NOMO-1 treated with DMSO at 0.1 percent for 48 hours (cell line): ENCODE data around the gene DPH7.
"Not testable (repeated sequence)": the region's sequence is repeated elsewhere in the genome, so short reads cannot be mapped to it uniquely, and the experiment has no call there.

Experiments used
- DNase-seq: peaks from one replicate; lab custom pipeline; 2025; ENCODE audit not compliant: unreplicated experiment; lab: John Stamatoyannopoulos, UW

Gene DPH7

DNA sequence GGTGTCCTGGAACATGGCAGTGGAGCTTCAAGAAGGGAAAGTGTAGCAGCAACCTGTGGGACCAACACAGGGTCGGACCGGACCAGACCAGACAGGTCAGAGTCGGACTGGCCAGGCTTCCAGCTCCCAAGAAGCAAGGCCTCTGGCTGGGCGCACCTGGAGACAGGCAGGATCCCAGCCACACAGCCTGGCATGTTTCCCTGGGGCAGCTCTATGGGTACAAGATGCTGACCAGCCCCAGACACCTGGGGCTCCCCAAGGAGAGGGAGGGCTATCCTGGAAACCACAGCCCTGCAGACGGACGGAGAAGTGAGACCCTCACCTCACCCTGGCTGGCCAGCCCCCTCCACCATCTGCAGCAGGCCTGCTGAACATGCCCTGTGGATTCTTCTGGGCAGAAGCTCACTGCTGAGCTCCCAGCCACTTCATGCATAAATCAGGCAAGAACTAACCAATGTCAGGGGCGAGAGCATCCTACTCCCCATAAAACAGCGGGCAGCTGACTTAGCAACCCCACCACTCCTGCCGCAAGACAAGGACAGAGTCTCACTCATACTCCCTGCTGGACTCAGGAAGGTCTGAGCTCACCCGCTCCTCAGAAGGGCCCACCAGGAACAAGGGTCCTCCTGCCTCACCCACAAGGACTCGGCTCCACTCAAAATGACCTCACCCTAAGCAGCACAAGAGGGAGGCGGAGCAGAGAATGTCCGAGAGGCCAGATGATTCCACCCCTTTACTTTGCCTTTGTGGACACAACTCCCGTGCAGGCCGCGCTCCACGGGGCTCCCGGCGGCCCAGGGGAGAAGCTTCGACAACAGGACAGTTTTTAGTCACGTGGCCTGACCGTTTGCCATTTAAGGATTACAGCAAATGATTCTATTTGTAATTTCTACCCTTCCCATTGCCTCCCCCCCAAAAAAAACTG is 2.9 kb upstream of the DPH7 start:
- no peak for DNase-seq

DNA sequence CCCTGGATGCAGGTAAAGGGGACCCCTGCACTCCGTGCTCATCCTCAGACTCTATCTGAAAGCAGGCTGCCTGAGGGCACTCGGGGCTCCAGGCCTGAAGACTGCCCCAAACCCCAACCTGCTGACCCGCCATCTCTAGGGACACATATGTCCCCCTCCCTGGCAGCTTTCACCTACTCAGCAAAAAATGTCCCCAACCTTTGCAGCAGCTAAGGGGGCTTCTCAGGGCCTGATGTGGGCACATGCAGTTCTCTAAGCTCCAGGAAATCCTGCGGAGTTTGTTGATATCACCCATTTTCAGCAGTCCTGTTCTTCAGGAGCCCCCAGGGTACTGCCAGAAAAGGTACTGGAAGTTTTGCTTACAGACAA is 2.2 kb upstream of the DPH7 start:
- DNase-seq, result no peak

DNA sequence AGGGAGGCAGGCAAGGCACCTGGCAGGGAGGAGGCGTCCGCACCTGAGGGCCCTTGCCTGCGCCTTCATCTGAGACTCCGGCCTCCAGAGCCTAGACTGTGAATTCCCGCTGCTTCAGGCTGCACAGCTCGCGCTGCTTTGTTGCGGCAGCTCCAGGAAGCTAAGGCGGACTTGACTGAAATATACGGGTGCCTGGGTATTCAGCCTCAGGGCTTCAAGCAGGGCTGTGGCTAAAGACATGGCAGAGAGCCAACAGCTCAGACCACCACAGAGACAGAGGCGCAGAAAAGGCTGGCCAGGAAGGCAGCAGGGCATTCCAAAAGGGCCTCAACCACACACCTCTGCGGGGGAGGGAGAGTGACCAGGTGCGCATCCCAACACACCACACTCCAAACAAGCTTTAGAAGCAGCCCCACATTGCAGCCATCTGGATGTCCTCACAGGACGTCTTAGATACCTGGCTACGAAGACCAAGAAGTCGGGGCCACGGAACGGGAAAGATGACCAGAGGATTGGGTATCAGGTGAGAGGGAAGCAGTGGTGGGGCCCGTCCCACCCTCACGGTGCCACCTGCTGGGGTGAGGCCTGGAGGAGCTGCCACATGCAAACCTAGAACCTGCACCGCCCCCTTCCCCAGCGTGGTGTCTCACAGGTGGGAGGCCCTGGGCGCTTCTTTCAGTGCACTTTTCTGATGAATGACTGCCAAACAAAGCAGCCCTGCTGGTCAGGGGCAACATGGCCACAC is 1.7 kb upstream of the DPH7 start:
- no peak for DNase-seq

DNA sequence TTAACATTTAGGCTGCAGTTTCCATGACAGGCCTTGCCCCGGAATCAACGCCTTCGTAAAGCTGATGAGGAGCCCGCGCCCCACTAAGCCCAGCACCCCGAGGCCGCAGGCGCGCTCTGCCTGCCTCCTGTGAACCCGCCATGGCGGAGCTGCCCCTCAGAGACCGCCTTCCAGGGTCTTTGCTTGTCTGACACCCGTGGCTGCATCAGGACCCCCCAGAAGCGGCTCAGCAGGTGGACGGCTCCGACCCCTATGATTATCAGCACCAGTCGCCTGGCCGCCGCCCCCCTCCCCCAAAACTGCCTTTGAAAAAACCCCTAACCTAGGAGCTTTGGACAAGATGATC is 507 bp upstream of the DPH7 start:
- DNase-seq, result no peak

DNA sequence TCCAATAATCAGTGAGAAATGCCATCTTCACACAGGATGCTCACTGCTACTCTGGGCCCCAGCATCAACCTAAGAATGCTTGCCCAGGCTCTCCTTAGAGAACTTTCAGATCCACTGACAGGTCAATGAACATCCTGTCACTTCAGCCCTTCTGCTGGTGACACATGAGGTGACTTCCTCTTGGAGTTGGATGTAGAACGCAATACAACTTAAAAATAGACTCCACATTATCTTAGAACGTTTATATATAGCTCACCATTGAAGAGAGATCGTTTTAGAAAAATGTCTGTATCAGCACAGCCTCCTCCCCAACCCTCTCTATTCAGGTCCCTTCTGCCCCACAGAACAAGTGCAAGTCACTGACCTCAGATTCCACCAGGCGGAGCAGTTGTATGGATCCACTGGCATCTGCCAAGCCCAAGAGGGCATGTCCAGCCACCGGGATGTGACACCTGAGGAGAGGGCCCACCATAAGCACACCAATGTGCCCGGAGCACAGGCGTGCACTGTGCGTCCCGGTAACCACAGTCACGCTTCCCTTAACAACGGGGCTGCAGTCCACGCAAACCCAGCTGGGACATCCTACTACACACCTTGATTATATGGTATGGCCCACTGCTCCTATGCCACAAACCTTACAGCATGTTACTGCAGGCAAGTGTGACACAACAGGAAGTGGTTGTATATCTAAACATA is 2.9 kb downstream of the DPH7 start:
- peak; percentile 70 for DNase-seq

DNA sequence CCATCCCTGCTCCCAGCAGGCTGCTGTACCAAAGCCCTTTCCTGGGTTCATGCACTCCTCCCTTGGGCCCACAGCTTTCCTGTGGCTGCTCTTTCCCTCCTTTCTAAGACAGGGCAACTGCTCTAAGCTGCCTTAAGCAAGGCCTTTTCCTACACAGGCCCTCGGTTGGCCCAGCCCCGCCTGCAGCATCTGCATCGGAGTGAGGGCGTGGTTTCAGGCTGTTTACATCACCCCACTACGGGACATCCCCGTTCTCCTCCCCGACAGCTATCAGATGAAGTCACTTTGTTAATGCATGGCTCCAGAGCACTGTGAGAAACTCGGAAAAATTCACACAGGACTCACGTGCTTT is 3.4 kb downstream of the DPH7 start:
- peak; percentile 45 for DNase-seq

DNA sequence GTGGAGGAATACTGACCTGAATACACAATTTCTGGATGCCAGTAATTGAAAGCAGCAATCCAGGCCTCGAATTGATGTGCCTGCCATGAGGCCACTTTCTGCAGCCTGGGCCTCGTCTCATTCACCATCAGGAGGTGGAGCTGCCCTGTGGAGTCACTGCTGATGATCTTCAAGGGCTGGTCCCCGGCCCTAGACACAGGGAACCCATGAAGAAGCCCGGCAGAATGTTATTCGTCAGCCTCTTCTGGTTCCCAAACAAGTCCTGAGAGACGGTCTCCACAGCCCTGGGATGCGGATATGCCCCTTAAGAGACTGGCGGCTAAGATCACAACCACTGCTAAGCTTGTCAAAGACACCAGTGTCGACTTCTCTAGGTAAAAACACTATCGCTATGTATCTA is 4.5 kb downstream of the DPH7 start:
- DNase-seq, result no peak

DNA sequence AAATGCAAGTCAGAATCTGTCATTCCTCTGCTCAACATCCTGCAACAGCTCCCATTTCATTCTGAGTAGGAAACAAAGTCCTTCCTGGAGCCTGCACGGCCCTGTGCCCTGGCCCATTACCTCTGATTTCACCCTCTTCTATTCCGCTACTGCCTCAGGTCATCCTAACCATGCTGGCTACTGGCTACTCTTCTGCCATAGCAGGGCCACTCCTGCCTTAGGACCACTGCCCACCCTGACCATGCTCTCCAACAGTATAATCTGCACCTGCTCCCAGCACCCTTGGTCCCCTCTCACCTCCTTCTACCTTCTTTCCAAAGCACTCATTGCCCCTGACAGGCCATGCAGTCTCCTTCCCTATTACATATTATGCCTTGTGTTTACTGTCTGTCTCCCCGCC is 8.2 kb downstream of the DPH7 start:
- no peak for DNase-seq

DNA sequence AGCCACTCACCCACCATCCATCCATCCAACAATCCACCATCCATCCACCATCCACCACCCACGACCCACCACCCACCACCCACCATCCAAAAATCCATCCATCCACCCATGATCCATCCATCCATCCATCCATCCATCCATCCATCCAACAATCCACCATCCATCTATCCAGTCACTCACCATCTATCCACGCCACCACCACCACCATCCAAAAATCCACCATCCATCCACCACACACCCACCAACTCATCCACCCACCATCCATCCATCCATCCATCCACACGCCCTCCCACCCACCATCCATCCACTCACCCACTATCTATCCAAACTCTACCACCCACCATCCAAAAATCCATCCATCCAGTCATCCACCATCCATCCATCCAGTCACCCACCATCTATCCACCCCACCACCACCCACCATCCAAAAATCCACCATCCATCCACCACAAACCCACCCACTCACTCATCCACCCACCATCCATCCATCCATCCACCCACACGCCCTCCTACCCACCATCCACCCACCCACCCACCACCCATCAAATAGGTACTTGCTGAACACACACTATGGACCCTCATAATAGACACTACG is 9.0 kb downstream of the DPH7 start:
- DNase-seq, result no peak

DNA sequence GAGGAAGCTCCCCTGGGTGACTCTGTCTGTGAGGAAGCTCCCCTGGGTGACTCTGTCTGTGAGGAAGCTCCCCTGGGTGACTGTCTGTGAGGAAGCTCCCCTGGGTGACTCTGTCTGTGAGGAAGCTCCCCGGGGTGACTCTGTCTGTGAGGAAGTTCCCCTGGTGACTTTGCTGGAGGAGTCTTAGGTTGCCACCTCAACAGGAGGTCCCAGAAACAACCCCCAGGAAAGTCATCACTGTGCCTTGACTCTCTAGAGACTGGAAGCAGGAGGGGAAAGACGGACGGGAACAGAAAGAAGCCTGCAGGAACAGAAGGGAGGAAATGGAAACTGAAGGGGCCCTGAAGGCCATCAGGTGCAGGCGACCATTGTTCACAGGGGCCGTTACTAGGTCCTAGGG is 10.3 kb downstream of the DPH7 start:
- DNase-seq, result not testable (repeated sequence)

DNA sequence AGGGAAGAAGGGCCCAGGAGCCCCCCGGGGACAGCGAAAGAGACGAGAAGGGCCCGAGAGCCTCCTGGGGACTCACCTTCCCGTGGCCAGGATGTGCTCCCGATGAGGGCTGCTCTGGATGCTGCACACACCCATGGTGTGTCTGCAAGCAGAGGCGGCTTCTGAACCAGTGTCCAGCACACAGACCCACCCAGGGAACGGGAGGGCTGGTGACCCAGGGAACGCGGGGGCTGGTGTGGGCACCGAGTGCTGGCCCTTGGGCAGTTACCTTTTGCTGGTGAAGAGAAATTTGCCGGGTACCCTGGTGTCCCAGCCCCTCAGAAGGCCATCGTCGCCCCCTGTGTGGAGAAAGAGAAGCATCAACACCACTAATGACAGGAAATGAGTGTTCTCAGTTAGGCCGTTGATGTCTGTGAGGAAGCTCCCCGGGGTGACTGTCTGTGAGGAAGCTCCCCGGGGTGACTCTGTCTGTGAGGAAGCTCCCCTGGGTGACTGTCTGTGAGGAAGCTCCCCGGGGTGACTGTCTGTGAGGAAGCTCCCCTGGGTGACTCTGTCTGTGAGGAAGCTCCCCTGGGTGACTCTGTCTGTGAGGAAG is 13.8 kb downstream of the DPH7 start:
- DNase-seq, result peak; percentile 12

DNA sequence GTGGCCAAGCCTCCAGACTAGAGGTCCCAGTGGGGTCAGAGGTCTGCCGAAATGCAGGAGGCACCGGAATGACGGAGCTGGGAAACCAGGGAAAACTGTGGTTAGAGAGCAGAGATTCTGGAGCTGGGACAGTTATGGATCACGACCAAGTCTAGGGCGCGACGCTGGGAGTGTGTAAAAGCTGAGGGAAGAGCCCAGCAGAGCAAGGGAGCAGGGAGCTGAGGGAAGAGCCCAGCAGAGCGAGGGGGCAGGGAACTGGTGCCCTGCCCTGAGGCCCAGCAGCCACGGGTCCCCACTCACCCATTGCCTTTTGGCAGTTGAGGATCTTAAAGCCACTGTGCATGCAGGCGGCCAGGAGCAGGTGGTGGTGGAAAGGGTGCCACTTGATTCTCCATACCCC is 14.6 kb downstream of the DPH7 start:
- DNase-seq, result no peak

DNA sequence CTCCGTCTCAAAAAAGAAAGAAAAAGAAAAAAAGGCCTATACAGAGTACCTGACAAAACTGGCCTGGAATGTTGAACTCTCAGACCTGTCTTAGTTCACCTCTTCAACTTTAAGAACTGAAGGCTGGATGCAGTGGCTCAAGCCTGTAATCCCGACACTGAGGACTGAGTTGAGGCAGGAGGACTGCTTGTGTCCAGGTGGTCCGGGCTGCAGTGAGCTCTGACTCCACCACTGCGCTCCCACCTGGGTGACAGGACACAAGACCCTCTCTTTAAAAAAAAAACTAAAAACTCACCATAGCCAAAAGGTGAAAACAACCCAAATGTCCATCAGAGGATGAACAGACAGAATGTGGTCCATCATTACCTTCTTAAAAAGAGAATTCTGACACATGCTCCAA is 20.6 kb downstream of the DPH7 start:
- no peak for DNase-seq

DNA sequence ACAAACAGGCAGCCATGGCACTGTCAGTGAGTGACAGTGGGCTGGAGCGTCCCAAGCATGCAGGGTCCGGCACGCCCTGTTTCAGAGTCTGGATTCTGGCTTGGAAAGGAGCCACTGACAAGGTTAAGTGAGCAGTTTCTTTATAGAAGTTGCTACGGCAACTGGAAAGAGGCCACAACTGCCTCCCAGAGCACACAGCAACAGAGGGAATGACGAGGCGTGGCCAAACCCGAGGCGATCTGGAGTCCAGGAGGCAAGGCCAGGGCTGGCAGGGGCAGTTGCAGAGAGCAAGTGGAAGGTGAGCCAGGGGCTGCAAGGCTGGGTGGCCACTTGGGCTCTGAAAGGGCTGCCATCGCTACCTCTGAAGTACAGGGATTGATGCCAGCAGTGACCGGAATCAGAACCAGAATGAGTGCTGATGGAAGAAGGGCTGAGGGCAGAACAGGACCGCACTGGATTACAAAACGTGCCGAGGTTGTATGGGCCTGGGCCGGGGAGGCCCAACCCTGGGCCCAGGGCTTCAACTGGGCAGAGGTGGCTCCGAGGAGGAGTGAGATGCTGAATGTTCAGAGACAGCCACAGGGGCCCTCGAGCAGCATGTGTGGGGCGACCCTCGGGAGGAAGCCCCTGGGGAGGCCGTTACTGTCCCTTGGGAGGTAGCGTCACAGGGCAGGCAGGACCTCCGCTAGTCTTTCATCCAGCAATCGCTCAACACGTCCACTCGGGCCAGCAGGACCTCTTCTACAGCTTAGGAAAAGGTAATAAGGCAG is 22.5 kb downstream of the DPH7 start:
- DNase-seq, result no peak

DNA sequence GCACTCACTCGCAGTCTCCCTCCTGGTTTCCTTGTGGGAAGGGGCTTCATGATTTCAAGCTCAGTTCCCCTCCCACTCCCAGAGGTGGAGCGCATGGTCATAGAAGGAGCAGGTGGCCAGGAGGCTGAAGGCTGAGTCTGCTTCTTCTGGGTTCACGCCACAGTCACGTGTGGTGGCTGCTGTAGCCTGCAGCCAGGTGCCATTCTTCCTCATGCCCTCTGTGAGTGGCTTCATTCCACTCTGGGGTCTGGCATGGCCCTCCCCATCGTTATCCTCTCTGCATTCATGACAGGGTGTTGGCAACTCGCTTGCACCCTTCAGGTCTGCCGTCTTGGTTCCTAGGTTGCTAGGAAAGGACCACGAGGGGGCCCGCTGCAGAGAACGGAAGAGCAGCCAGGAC is 23.5 kb downstream of the DPH7 start:
- DNase-seq, result no peak

DNA sequence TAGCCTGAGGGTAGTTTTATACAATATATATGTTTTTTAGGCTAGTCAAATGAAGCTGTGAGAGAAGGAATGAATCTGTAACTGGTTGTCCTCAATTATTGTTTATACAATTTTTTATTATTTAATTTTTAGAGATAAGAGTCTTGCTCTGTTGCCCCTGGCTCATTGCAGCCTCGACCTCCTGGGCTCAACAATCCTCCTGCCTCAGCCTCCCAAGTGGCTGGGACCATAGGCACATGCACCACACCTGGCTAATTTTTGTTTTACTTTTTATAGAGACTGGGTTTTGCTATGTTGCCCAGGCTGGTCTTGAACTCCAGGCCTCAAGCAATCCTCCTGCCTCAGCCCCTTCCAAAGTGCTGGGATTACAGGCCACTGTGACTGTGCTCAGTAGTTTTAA is 24.4 kb downstream of the DPH7 start:
- DNase-seq, result no peak

DNA sequence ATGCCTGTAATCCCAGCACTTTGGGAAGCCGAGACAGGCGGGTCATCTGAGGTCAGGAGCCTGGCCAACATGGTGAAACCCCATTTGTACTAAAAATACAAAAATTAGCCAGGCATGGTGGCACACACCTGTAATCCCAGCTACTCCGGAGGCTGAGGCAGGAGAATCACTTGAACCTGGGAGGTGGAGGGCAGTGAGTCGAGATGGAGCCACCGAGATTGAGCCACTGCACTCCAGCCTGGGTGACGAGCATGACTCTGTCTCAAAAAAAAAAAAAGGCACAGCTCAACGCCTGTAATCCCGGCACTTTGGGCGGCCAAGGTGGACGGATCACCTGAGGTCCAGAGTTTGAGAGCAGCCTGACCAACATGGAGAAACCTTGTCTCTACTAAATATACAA is 25.1 kb downstream of the DPH7 start:
- not testable (repeated sequence) for DNase-seq

DNA sequence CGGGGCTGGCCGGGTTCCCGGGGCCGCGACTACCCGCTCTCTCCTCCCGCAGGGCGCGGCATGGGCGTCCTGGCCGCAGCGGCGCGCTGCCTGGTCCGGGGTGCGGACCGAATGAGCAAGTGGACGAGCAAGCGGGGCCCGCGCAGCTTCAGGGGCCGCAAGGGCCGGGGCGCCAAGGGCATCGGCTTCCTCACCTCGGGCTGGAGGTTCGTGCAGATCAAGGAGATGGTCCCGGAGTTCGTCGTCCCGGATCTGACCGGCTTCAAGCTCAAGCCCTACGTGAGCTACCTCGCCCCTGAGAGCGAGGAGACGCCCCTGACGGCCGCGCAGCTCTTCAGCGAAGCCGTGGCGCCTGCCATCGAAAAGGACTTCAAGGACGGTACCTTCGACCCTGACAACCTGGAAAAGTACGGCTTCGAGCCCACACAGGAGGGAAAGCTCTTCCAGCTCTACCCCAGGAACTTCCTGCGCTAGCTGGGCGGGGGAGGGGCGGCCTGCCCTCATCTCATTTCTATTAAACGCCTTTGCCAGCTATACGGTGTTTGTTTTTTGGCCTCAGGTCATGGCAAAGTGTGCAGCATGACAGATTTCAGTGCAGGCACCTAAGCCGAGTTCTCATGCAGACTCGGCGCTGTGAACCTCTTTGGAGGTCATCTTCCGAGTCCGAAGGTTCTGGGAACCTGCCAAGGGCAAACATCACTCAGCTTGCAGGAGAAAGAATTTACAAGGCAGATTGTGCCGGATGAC is 26.5 kb downstream of the DPH7 start:
- peak; percentile 35 for DNase-seq

DNA sequence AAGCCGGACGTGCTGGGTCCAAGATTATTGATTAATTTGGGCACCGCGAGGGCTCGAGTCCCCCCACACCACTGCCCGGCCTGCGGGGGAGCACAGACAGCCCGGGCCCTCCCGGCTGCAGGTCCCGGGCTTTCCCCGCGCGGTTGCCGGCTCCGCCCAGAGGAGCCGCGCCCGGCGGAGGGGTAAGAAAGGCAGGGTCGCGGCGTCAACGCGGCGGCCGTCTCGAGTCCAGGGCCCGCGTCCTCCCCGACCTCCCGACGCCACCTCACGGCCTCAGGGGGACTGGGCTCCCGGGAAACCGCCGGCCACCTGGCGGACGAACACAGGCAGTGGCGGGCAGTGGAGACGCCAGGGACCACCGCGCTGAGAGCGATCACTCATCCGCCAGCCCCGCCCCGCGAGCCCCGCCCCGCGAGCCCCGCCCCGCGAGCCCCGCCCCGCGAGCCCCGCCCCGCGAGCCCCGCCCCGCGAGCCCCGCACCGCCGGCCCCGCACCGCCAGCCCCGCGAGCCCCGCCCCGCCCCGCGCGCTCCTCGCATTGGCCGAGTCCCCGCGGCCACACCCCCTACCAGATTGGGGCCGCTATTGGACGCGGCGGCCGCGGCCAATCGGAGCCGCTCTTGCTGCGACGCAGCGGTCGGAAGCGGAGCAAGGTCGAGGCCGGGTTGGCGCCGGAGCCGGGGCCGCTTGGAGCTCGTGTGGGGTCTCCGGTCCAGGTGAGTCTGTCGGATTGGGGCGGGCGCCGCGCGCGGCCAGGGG is 27.3 kb downstream of the DPH7 start, which contains the start of gene MRPL41:
TSS of gene MRPL41 (plus strand) at position 616 of the 758 bp plus-strand sequence. CDS start 203 bp downstream, outside the sequence.
- peak; percentile 93 for DNase-seq
